ENCODE results near the gene RYR1.
A peak's percentile ranks its signal among the peaks of the same experiment; 100 is the strongest.
"Not testable (repeated sequence)": the region's sequence is repeated elsewhere in the genome, so short reads cannot be mapped to it uniquely, and the experiment has no call there.

RYR1 gene

GRCh38 chr19:38488776-38489481 is 55.4 kb downstream of the RYR1 start:
- no peak for DNase-seq (ENCODE audit: low read depth in 2 of 2)

GRCh38 chr19:38490861-38491260 is 57.4 kb downstream of the RYR1 start:
- no peak for DNase-seq (ENCODE audit: low read depth in 2 of 2)

GRCh38 chr19:38492181-38492813 is 58.8 kb downstream of the RYR1 start:
- no peak for DNase-seq (ENCODE audit: low read depth in 2 of 2)

- DNase-seq (ENCODE audit: low read depth in 2 of 2), result no peak
Measured at GRCh38 chr19:38494379-38494778, 60.9 kb downstream of the RYR1 start.

- DNase-seq (ENCODE audit: low read depth in 2 of 2), result not testable (repeated sequence)
Measured at GRCh38 chr19:38495375-38495774, 61.9 kb downstream of the RYR1 start.

- no peak for DNase-seq (ENCODE audit: low read depth in 2 of 2)
Measured at GRCh38 chr19:38496116-38496515, 62.6 kb downstream of the RYR1 start.

- DNase-seq (ENCODE audit: low read depth in 2 of 2), result no peak
Measured at GRCh38 chr19:38496603-38497487, 63.4 kb downstream of the RYR1 start.

GRCh38 chr19:38497907-38498306 is 64.4 kb downstream of the RYR1 start:
- DNase-seq (ENCODE audit: low read depth in 2 of 2), result no peak

GRCh38 chr19:38499532-38499931 is 66.0 kb downstream of the RYR1 start:
- no peak for DNase-seq (ENCODE audit: low read depth in 2 of 2)

GRCh38 chr19:38500450-38500849 is 67.0 kb downstream of the RYR1 start:
- DNase-seq (ENCODE audit: low read depth in 2 of 2), result no peak

GRCh38 chr19:38502410-38503076 is 69.1 kb downstream of the RYR1 start:
- no peak for DNase-seq (ENCODE audit: low read depth in 2 of 2)

- DNase-seq (ENCODE audit: low read depth in 2 of 2), result no peak
Measured at GRCh38 chr19:38503077-38503410, 69.6 kb downstream of the RYR1 start.

- DNase-seq (ENCODE audit: low read depth in 2 of 2), result no peak
Measured at GRCh38 chr19:38505958-38506357, 72.5 kb downstream of the RYR1 start.

GRCh38 chr19:38506375-38506722 is 72.9 kb downstream of the RYR1 start:
- no peak for DNase-seq (ENCODE audit: low read depth in 2 of 2)

GRCh38 chr19:38506723-38507550 is 73.4 kb downstream of the RYR1 start:
- DNase-seq (ENCODE audit: low read depth in 2 of 2), result peak; percentile 68 to 86

- no peak for DNase-seq (ENCODE audit: low read depth in 2 of 2)
Measured at GRCh38 chr19:38507551-38508127, 74.1 kb downstream of the RYR1 start.

- no peak for DNase-seq (ENCODE audit: low read depth in 2 of 2)
Measured at GRCh38 chr19:38508507-38508906, 75.0 kb downstream of the RYR1 start.

- DNase-seq (ENCODE audit: low read depth in 2 of 2), result no peak
Measured at GRCh38 chr19:38509027-38509426, 75.5 kb downstream of the RYR1 start.

GRCh38 chr19:38511074-38511708 is 77.7 kb downstream of the RYR1 start:
- DNase-seq (ENCODE audit: low read depth in 2 of 2), result no peak

GRCh38 chr19:38512277-38512676 is 78.8 kb downstream of the RYR1 start:
- DNase-seq (ENCODE audit: low read depth in 2 of 2), result no peak

All from stimulated activated CD4-positive, alpha-beta T cell treated with anti-CD3 and anti-CD28 coated beads, Interleukin-1b, Interleukin-23, amount 100 ng/mL, for 1 hour (primary cell).